Left renal cortex interstitium (tissue), 4 donors: ENCODE results near the gene BNIPL. TPM values are rescaled to one million over a fixed set of nuclear protein-coding genes. Genes with fewer than 3 reads are reported as not detected.
A peak's percentile ranks its signal among the peaks of the same experiment; 100 is the strongest.

Experiments
- DNase-seq, 4 donors: peaks; one replicate each; pipeline ENCODE4 v3.0.0-alpha.2; 2013; ENCODE audit warnings: low read depth in 4 of 4, low spot score in 2 of 4, missing footprints in 1 of 4
- polyA plus RNA-seq, 4 donors: library from polyadenylated mRNA; unstranded; fragments of 120-200 nt; gene quantifications; one replicate each; pipeline ENCODE4 v1.2.1, GENCODE V29; 2013; ENCODE audit not compliant: insufficient read length in 4 of 4

The BNIPL gene
- polyA plus RNA-seq, 4 donors = 1.3 to 5.2 (median 2.7) TPM

DNA sequence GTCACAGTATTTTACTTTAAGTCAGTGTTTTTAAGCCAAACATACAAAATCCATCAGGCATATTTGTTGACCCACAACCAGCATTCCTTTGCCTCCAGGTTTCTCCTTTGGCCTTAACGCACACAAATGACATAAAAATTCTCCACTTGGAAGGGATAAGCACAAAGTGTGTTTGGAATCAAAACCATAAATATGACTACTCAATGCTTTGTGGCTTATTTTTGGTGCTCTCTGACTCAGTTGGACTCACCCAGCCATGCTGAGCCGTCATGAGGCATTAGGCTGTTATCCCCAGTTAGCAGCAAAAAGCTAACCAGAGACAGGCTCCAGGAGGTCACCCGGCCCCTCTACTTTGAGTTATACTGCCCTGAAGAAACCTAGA, 27.2 kb upstream of the BNIPL start:
- DNase-seq = no peak

- DNase-seq = no peak
Observed at GRCh38 chr1:151009674-151010345, 26.6 kb upstream of the BNIPL start.

DNA sequence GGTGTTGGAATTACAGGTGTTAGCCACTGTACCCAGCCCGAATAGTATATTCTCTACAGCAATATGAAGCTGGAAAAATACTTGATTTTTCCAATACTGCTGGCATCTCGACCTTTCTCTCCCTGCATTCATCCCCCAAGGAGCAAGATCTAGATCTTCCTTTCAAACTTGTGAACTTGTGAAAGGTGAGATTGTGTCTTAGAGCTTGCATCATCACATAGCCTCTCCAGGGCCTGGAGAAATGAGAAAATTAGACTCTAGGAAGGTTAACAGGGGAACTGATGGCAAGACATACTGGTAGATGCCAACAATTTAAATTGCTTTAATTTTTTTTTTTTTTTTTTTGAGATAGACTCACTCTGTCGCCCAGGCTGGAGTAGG, 26.1 kb upstream of the BNIPL start:
- no peak for DNase-seq

DNA sequence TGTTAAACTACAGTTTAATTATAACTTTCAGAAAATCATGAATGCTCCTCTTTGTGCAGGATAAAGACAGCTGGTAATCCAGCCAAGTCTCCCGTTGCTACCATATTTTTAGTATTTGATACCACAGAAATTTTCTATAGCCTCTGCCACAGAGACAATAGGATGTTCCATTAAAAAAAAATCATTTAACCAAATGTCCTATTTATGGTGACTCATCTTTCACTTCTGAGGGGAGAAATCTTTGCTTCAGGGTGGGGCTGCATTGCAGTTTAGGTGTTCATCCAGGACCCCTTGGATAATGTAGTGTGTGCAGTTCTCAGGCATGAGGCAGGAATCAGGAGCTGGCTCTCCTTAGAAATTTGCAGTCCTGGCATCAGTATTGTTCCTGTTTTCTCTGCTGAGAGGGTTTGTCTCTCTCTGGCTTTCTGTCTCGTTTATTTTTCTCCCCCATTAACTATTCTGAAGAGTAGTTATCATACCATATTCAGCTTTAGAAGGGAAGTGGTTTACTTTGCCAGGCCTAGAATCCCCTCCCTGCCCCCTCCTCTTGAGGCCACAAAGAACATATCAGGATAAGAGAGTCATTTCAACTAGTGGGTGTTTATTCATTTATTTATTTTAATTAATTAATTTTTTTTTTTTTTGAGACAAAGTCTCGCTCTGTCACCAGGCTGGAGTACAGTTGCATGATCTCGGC, 25.1 kb upstream of the BNIPL start:
- DNase-seq = no peak

- no peak for DNase-seq
Observed at GRCh38 chr1:151012684-151013471, 23.5 kb upstream of the BNIPL start.

DNA sequence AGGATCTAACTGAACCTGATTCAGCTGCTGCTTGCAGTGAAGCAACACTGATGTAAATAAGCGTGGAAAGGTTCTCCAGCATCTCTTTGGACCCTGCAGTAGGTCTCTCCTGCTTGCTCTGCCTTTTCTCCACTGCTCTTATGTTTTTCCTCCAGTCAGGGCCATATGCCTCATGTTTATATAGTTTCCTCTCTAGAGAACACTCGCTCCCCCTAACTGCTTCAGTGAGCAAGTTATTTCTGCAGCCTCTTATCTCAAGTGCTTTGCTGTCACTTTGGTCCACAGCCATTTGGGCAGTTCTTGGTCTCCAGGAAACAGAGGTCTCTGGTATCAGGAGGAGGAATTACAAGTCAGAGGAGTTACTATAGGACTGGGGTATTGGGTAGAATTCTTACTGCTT, 22.9 kb upstream of the BNIPL start:
- peak in 2 of 4 donors; percentile 58 to 75 for DNase-seq

DNA sequence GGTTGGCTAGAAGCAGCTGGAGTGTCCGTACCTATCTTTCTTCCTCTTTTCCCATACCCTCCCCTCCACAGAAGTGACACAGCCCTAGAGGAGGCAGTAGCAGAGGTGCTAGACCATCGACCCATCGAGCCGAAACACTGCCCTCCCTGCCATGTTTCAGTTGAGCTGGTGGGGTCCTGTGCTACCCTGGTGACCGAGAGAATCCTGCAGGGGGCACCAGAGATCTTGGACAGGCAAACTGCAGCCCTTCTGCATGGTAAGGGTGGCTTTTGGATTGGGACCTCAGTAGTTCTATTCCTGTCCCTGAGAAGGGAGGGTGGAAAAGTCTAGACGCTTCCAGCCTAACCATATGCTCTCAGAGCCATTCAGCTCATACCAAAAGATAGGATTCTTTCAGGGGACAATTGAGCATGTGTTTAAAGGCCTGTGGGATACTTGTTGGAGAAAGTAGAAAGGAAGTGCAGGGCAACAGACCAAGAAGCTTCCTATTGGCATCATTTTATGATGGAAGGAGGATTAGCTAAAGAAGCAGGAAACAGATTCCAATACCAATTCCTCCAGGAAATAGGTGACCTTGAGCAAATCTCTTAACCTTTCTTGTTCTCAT, 11.7 kb upstream of the BNIPL start:
- DNase-seq = peak in 1 of 4 donors; percentile 53

DNA sequence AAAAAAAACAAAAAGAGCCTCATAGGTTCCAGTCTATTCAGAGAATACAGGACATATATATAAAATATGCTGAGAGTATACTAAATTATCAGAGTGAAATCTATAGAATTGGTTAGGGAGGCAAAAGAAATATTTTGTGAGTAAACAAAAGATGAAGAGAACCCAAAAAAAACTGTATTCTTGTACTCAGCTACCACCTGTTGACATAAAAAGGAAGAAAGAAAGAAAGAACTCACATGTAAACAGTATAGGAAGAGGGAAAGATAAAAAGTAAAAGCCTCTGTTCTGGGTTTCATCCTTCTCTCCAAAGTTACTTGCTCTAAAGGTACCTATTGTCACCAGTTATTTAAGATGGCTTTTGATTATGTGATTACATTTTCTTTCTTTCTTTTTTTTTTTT, 9.9 kb upstream of the BNIPL start:
- DNase-seq = no peak

DNA sequence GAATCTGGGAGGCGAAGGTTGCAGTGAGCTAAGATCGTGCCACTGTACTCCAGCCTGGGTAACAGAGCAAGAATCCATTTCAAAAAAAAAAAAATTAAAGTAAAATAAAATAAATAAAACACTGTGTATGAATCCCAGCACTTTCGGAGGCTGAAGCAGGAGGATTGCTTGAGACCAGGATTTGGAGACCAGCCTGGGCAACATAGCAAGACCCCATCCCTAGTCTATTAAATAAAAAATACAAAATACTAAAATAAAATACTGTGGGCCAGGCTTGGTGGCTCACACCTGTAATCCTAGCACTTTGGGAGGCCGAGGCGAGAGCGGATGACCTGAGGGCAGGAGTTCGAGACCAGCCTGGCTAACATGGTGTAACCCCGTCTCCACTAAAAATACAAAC, 4.2 kb upstream of the BNIPL start:
- DNase-seq = no peak

- no peak for DNase-seq
Observed at GRCh38 chr1:151035167-151035566, 1.2 kb upstream of the BNIPL start.

GRCh38 chr1:151037032-151037431, 646 bp downstream of the BNIPL start:
- DNase-seq = no peak

- DNase-seq = no peak
Observed at GRCh38 chr1:151039521-151039920, 3.1 kb downstream of the BNIPL start.

GRCh38 chr1:151043163-151043562, 6.8 kb downstream of the BNIPL start:
- DNase-seq = no peak

- DNase-seq = peak in 2 of 4 donors; percentile 64 to 71
Observed at GRCh38 chr1:151047591-151047924, 11.2 kb downstream of the BNIPL start, which contains the start of gene C1orf56. C1orf56 (plus strand) TSS chr1:151047751; CDS start chr1:151047848, 97 bp downstream.

- peak in 1 of 4 donors; percentile 62 for DNase-seq
Observed at GRCh38 chr1:151047925-151048644, 11.7 kb downstream of the BNIPL start.

GRCh38 chr1:151048645-151049032, 12.3 kb downstream of the BNIPL start:
- no peak for DNase-seq

DNA sequence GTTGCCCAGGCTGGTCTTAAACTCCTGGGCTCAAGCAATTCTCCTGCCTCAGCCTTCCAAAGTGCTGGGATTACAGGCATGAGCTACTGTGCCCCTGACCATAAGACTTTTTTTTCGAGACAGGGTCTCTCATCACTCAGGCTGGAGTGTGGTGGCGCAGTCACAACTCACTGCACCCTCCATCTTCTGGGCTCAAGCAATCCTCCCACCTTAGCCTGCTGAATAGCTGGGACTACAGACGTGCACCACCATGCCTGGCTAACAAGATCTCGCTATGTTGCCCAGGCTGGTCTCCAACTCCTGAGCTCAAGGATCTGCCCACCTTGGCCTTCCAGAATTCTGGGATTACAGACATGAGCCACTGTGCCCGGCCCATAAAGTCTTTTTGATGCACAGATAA, 13.1 kb downstream of the BNIPL start:
- DNase-seq = no peak

GRCh38 chr1:151050051-151050688, 13.8 kb downstream of the BNIPL start:
- DNase-seq = no peak

DNA sequence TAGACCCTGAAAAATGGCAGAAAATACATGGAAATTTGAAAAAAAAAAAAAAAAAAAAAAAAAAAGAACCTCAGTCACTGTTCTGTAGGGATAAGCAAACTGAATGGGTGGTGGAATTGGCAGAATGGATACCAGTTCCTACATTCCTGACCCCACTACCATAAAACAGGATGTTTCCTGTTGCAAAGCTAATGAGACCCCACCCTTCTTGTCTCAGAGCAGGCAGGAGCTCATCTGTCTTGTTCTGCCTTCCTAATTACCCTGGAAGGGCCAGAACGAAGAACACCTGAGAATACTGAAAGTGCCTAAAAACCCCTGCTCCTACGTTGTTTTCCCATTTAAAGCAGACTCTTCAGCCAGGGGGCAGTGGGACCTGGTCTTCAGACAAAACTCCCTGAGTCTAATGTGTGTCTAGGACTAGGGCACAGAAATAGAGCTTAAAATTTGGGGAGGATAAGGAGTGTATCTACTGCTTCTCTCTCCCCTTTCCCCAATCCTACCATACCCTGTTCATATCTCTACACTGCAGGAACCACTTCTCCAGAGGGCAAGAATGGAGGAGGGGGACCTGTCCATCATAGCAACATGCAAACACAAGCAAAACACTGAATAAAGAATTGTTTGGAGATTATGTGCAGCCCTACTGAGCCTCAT, 15.1 kb downstream of the BNIPL start:
- no peak for DNase-seq
